Ovary (tissue), 10 donors: ENCODE measurements around the gene MED6. TPM values are rescaled to one million over a fixed set of nuclear protein-coding genes. Genes with fewer than 3 reads are reported as not detected.

Source experiments
- DNase-seq, 5 donors: peaks; one replicate each; pipeline ENCODE4 v3.0.0-alpha.2; 2019 to 2020
- H3K27ac ChIP-seq, 2 donors: fragments of 200-600 bp; one replicate each; pipeline versions ENCODE4 v1.5.1 to v1.8.0; 2019 to 2022
- H3K27me3 ChIP-seq: fragments of 200-600 bp; one replicate; pipeline ENCODE4 v1.8.0; 2022
- H3K36me3 ChIP-seq: fragments of 200-600 bp; sonication (generic); one replicate; pipeline ENCODE4 v1.5.1; 2019
- H3K4me1 ChIP-seq: one replicate; pipeline ENCODE4 v1.8.1; 2013; ENCODE audit warnings: mild to moderate bottlenecking, moderate library complexity; ENCODE audit not compliant: insufficient read depth
- H3K4me3 ChIP-seq: fragments of 200-600 bp; sonication (generic); one replicate; pipeline ENCODE4 v1.5.1; 2017
- H3K9me3 ChIP-seq, 2 donors: fragments of 200-600 bp in 1 of 2; sonication (generic) in 1 of 2; one replicate each; pipeline versions ENCODE4 v1.5.1 to v1.8.1; 2013 to 2019; ENCODE audit warnings: mild to moderate bottlenecking in 1 of 2, moderate library complexity in 1 of 2
- CTCF ChIP-seq, 3 donors: fragments of 450-650 bp in 2 of 3; fragments of 200-600 bp in 1 of 3; IDR thresholded peaks; one replicate each; pipeline versions ENCODE4 v1.5.1 to v1.8.0; 2016 to 2022; ENCODE audit warnings: antibody characterized with exemption in 3 of 3, mild to moderate bottlenecking in 1 of 3
- EP300 ChIP-seq: sonication (generic); formaldehyde crosslinking; IDR thresholded peaks from one replicate; pipeline ENCODE4 v1.6.1; 2017; ENCODE audit warnings: antibody characterized with exemption
- POLR2A ChIP-seq: fragments of 450-650 bp; IDR thresholded peaks from one replicate; pipeline ENCODE4 v1.6.1; 2017; ENCODE audit warnings: antibody characterized with exemption, mild to moderate bottlenecking, moderate library complexity
- WGBS, 3 donors: extraction: QIAGEN DNeasy Blood & Tissue Kit in 1 of 3; methylation state at CpG; one replicate each; pipeline versions ENCODE4 v1.1.5 to v1.1.7; 2013 to 2017; 5-methylcytosine and 5-hydroxymethylcytosine counted together
- intact Hi-C, 4 donors: fragments of 100-400 bp; cut with DNase I; formaldehyde crosslinking; loops; one replicate each; pipeline versions ENCODE4 v1.11.0 to v1.15.1; 2022 to 2023
- long read RNA-seq, 3 donors: library from polyadenylated mRNA in 2 of 3; unstranded in 2 of 3; transcript quantifications; one replicate each; pipeline ENCODE4 v2.0.0 and lab custom pipeline, GENCODE V29; 2021 to 2026
- polyA plus RNA-seq, 2 donors: library from polyadenylated mRNA; stranded (reverse); fragments of 200-250 nt in 1 of 2; fragments of 350-450 nt in 1 of 2; fragmentation: Illumina TruSeq in 1 of 2; extraction: RNeasy Lipid Tissue Mini Kit (QIAGEN cat#74804) in 1 of 2; gene quantifications; one replicate each; pipeline ENCODE4 v1.2.3, GENCODE V29; 2013 to 2014
- total RNA-seq, 7 donors: library from RNA; depleted of rRNA in 2 of 7; stranded (reverse); fragments of >200 nt in 2 of 7; fragmentation: NEBNext Ultra II Directional in 3 of 7; extraction: Animal tissue kit (Norgen Biotek cat#: 25700) in 3 of 7; gene quantifications; one replicate each; pipeline versions ENCODE4 v1.1.0 to v1.2.4, GENCODE V29; 2016 to 2023
- donor health status: DM: no; HTN: no; CAD: no; lungs with moderate emphysema.
- donor health status: DM: no; HTN: no; CAD: no.
- donor health status: Bipolar disorder and iron deficiency.
- donor health status: DM: yes; HTN: yes; CAD: no.
- donor health status: DM: no; HTN: no; CAD: no.
- donor health status: DM: yes; HTN: yes; CAD: no.

Gene MED6
- total RNA-seq (10 to 100 TPM; 32.1 to 41.5 (median 36.5) TPM), polyA plus RNA-seq (10 to 100 TPM; 20.0 to 32.6 TPM)
- long read RNA-seq, donor 1, transcript MED6-201 (8 exons, 1,995 nt): major isoform, 20 of 25 reads
- long read RNA-seq, donor 1, partial matches to known transcripts: 0 of 25 reads
- long read RNA-seq, donor 1, other reads (novel, unspliced or antisense): 4 of 25 reads
- long read RNA-seq, donor 2, transcript MED6-201 (8 exons, 1,995 nt): major isoform, 7 of 9 reads
- long read RNA-seq, donor 2, partial matches to known transcripts: 0 of 9 reads
- long read RNA-seq, donor 2, other reads (novel, unspliced or antisense): 0 of 9 reads
- long read RNA-seq, donor 3, transcript MED6-201 (8 exons, 1,995 nt): major isoform, 6 of 14 reads
- long read RNA-seq, donor 3, partial matches to known transcripts: 1 of 14 reads
- long read RNA-seq, donor 3, other reads (novel, unspliced or antisense): 5 of 14 reads

GRCh38 chr14:70600382-70601157 is at the start of gene MED6:
MED6 (minus strand) TSS chr14:70600655; CDS start chr14:70600637, 18 bp downstream.
- no peaks in the 10 kb centered on the region for H3K36me3 ChIP-seq

GRCh38 chr14:70649803-70650202 is 49.3 kb upstream of the MED6 start:
- TF ChIP-seq CTCF (IDR thresholded peaks at IDR 0.05) (no peak), EP300 (no peak), POLR2A (no peak)
- Histone ChIP-seq H3K4me1 (no peaks in the 10 kb centered on the region), H3K36me3 (no peaks in the 10 kb centered on the region), H3K4me3 (no peak overlapping the region), H3K27ac (no peak overlapping the region), H3K27me3 (no peaks in the 10 kb centered on the region), H3K9me3 (no peaks in the 10 kb centered on the region)
- WGBS, 3 donors: 84 to 87% (median 84%) methylated on average over 4 of the region's 4 CpGs
- no peak for DNase-seq
- intact Hi-C loops: no loop called here

More at GRCh38 chr14:70600382-70601157, at the start of gene MED6:
- DNase-seq: peak; percentile 90 to 94 (median 92)
- H3K4me1 ChIP-seq: peaks cover 5% of the 10 kb centered on the region
- peak within 1 kb of the TSS; percentile 87 for H3K4me3 ChIP-seq
- H3K27me3 ChIP-seq: no peaks in the 10 kb centered on the region
- no peaks in the 10 kb centered on the region for H3K9me3 ChIP-seq
- intact Hi-C loops: no loop called here
- no peak for TF ChIP-seq EP300
- TF ChIP-seq CTCF (IDR thresholded peaks at IDR 0.05): no peak
- TF ChIP-seq POLR2A: peak; percentile 38
- WGBS, 3 donors: 1% methylated on average over 43 of the region's 43 CpGs
- H3K27ac ChIP-seq: peak within 1 kb of the TSS in 1 of 2 donors; percentile 50

- intact Hi-C loops: no loop called here
- Histone ChIP-seq H3K27ac (no peak overlapping the region), H3K27me3 (no peaks in the 10 kb centered on the region), H3K4me1 (no peaks in the 10 kb centered on the region), H3K4me3 (no peak overlapping the region), H3K36me3 (no peaks in the 10 kb centered on the region), H3K9me3 (no peaks in the 10 kb centered on the region)
- TF ChIP-seq EP300 (no peak), CTCF (IDR thresholded peaks at IDR 0.05) (no peak), POLR2A (no peak)
- no peak for DNase-seq
Measured at GRCh38 chr14:70648346-70648745, 47.9 kb upstream of the MED6 start.

- 64 to 72% (median 71%) methylated on average over 2 of the region's 2 CpGs for WGBS, 3 donors
- Histone ChIP-seq H3K27me3 (no peaks in the 10 kb centered on the region), H3K27ac (no peak overlapping the region), H3K4me1 (peaks cover 3% of the 10 kb centered on the region), H3K36me3 (no peaks in the 10 kb centered on the region), H3K9me3 (no peaks in the 10 kb centered on the region), H3K4me3 (no peak overlapping the region)
- intact Hi-C loops: no loop called here
- DNase-seq: no peak
- no peak for TF ChIP-seq EP300
- no peak for TF ChIP-seq POLR2A
- no peak for TF ChIP-seq CTCF (IDR thresholded peaks at IDR 0.05)
Measured at GRCh38 chr14:70646705-70647104, 46.2 kb upstream of the MED6 start.
